Stimulated activated naive CD8-positive, alpha-beta T cell treated with anti-CD3 and anti-CD28 coated beads, Interleukin-15, Interleukin-2, amounts not matched to agents 100 U/mL and 50 U/mL, for 24 hours (primary cell): ENCODE data around the gene TMEM213.

ENCODE experiments used
- ATAC-seq: fragments of 150-1000 bp; cut with Tn5 transposase; one replicate; pipeline ENCODE4 v1.10.0; 2021
- DNase-seq: peaks from one replicate; pipeline ENCODE4 v3.0.0; 2021

The TMEM213 gene

DNA sequence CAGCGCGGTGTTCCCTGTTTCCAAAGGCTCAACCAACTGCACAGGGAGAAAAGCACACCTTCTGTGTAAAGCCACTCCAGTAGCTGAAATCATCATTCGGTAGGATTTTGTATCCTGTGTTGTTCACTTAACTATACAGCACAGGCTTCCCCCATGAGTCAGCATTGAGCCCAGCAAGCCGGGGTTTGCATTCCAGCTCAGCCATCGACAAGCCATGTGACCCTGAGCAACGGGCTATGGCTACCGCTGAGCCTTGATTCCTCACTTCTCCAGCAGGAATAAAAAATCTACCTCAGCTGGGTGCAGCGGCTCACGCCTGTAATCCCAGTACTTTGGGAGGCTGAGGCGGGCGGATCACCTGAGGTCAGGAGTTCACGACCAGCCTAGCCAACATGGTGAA is 44.3 kb downstream of the TMEM213 start:
- ATAC-seq (no peak), DNase-seq (no peak)

DNA sequence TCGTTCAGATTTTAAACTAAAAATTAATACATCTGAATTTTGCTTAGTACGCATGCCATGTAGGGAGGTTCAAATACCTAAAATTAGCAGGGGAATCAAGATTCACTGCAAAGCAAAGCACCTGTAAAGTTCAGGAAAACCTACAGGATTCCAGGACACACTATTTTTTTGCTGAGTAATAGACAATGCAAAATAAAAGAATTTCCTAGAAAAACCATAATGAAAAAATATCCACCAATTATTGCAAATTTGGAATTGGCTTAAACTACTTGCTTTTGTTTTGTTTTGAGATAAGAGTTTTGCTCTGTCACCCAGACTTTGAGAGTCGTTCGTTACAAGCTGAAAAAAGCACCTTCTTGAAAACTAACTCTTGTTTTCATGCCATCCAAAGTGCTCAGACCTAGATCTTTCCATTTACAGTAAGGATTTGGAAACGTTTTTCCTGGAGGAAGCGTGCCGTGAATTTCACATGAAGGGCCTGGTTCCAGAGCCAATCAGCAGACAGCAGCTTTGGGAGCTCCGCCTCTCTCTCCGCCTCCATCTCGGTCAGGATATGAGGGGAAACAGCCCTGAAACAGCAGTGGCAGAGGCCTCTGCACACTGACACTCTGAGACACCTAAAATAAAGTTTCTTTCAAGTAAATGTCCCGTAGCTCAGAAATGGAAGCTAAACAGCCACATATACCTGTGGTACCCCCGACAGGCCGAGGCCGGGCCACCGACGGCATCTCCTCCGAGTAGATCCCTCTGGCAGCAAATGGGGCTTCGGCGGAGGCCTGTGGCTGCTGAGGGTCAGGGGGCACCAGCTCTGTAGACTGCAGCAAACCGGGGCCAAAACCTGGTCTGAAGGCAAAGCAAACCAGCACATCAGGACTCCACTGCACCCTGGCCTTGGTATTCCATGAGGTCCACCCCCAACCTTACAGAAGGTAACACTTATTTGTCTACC is 46.1 kb downstream of the TMEM213 start:
- ATAC-seq (no peak), DNase-seq (no peak)

DNA sequence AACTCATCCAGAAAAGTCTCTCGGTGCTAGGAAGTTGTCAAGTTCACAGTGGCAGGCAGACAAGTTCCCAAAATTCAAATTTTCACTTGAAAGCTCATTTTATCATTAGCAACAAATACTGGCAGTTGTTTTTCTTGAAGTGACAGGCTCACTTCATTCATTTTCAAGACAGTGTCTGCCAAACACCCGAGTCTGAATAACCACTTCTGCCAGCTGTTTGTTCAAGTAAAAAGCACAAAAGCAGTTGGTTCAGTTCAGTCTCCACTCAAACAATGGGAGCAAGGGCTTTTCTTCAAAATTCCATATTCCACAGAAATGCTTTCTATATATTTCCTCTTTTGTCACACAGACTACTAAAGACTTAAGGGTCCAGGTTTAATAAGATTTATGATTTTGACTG is 47.9 kb downstream of the TMEM213 start:
- ATAC-seq: no peak
- no peak for DNase-seq

DNA sequence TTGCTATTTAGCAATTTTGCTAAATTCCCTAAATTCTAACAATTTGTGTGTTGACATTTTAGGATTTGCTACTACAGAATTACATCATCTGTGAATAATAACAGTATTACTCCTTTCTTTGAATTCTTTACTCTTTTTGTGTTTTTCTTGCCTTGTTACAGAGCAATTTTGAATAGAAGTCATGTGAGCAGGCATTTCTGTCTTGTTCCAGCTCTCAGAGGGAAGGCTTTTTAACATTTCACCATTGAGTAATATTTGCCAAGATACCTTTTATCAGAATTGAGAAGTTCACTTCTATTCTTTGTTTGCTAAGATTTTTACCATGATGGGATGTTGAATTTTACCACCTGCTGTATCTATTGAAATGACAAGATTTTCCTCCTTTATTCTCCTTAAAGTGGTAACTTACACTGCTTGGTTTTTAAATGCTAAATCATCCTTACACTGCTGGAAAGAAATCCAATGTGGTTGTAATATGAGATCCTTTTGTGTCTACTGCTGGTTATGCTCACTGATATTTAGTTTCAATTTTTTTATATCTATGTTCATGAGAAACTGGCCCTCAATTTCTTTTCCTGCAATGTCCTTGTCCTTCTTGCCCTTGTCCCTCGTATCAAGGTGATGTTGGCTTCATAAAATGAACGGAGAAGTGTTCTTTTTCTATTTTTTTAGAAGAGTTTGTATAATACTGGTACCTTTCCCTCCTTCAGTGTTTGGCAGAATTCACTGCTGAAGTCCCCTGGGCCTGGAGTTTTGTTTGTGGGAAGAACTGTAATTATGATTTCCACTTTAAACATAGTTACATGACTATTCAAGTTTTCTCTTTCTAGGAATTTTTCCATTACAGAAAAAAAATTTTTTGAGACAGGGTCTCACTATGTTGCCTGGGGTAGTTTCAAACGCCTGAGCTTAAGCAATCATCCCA is 50.5 kb downstream of the TMEM213 start:
- ATAC-seq: no peak
- DNase-seq: no peak

DNA sequence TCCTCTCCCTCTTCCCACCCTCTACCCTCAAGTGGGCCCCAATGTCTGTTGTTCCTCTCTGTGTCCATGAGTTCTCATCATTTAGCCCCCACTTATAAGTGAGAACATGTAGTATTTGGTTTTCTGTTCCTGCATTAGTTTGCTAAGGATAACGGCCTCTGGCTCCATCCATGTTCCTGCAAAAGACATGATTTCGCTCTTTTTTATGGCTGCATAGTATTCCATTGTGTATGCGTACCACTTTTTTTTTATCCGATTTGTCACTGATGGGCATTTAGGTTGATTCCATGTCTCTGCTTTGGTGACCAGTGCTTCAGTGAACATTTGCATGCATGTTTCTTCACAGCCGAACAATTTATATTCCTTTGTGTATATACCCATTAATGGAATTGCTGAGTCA is 51.9 kb downstream of the TMEM213 start:
- ATAC-seq: no peak
- DNase-seq: no peak

DNA sequence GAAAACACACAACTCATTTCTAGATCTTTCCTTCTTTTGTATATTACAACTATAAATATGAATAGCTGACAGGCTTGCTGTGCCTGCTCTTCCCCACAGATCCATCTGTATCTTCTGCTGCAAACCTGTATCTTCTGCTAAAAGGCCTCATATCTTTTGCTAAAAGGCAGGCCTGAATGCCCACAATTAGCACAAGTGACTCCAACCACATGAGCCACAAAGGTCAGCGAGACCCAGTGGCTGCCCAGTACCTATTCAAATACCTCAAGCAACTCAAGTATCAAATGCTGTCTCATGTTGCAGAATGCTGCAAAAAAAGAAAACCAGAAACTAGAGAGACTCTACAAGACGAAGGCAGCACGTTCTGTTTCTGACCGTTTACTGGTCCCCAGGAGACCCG is 54.7 kb downstream of the TMEM213 start:
- no peak for ATAC-seq
- no peak for DNase-seq

DNA sequence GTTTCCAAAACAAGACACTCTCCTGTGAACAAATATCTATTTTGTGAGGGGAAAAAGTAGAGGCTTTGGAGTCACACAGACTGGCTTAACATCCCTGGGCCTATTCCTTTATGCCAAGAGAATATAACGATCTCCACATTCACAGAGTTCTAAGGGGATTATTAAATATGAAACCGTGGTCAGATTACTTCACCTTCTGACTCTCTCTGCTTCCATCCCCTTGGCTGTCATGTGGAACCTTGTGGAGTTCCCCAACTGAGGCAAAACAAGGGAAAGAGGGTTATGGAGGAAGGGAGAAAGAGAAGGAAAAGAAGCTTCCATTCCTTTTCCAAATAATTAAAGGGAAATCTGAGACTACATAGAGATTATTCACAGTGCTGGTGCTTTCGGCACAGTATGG is 55.7 kb downstream of the TMEM213 start:
- ATAC-seq (peak; percentile 32), DNase-seq (no peak)

DNA sequence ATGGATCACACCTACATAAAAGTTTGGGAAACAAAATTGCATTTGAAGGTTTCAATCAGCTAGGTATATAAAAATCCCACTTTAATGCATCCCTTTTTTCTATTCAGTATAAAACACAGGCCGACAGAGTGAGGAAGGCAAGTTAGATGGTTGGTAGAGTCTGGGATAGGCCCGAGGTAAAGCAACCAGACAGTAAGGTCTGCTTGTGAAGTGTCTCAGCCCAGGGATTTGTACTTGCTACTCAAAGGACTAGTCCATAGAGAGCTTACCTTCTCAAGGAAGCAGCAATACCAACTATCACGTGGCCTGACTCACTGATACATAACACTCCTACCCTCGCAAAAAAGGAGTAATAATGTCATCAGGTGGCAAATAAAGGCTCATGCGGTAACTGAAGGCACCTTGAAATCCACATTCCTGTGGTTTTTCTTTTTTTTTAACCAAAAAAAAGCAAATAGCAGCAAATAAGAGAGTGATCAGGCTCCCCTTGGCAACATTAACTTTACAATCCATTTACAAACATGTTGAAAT is 56.4 kb downstream of the TMEM213 start:
- no peak for ATAC-seq
- no peak for DNase-seq

DNA sequence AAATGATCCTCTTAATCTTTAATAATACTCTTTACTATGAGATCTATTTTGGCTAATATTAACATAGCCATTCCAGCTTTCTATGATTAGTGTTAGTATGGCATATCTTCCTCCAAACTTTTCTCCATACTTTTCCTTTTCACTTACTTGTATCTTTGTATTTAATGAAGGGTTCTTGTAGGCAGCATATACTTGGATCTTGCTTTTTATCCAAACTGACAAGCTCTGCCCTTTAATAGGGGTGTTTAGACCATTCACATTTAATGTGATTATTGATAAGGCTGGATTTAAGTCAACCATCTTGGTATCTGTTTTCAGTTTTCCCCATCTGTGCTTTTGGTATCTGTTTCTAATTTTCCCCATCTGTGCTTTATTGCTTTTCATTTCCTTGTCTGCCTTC is 59.9 kb downstream of the TMEM213 start:
- ATAC-seq (no peak), DNase-seq (no peak)

DNA sequence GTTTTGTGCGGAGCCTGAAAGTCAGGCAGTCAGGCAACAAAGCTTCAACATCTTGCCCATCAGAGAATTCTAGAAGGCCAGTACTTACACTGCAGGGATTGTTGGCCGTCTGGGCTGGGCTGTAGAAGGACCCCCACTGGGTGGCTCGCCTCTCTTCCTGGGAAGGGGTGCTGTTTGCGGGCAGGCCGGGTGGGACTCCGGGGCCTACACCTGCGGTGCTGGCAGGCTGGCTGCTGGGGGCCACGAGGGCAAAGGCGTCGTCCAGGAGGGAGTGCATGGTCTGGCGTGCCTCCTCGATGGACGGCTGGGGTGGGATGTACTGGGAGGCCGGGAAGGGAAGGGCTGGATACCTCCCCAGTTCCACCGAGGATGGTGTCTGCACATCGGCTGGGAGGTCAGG is 63.3 kb downstream of the TMEM213 start:
- DNase-seq (no peak), ATAC-seq (no peak)

DNA sequence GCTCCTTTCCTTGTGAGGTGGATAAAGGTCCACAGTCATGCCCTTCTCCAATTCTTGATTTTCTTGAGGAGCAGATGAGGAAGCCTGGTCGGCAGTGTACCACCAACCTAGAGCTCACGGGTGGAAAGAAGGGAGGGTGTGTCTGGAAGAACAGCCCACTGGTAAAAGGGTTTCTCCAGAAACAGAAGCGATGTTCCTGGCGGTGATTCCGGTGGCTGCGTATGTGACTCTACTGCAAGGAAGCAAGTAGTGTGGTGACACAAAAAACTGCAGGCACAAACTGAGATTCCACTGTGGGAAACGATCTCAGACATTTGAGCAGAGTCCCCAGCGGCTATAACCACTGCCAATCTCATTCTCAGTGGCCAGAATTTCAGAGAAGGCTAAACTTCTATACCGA is 66.1 kb downstream of the TMEM213 start:
- DNase-seq (no peak), ATAC-seq (no peak)

DNA sequence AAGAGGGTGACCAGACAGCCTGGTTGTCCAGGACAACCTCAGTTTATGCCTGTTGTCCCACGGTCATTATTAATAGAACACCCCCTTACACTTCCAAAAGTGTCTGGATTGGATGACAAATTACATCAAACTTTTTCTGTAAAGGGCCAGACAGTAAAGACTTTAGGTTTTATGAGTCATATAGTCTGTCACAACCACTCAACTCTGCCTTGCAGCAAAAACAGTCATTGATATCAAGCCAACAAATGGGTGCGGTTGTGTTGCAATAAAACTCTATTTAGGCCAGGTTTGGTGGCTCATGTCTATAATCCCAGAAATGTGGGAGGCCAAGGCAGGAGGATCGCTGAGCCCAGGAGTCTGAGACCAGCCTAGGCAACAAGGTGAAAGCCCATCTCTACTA is 66.9 kb downstream of the TMEM213 start:
- DNase-seq (no peak), ATAC-seq (peak; percentile 16)

DNA sequence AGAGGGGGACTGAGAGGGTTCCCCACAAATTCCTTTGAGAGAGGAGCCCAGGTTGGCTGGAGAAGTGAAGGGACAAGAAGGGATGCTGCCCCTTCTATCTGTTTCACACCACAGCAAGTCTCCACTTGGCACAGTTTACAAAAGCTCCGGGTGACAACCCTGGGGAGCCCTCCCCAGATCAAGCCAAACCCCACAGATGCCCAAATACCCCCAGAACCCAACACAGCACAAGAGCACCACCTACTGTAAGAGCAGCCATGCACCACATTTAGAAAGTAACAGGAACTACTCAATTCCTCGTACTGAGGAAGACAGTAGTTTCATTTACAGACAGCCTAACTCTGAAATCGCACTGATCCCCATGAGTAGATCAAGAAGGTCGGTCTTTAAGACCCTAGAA is 68.0 kb downstream of the TMEM213 start:
- ATAC-seq: peak; percentile 60
- peak; percentile 31 for DNase-seq

DNA sequence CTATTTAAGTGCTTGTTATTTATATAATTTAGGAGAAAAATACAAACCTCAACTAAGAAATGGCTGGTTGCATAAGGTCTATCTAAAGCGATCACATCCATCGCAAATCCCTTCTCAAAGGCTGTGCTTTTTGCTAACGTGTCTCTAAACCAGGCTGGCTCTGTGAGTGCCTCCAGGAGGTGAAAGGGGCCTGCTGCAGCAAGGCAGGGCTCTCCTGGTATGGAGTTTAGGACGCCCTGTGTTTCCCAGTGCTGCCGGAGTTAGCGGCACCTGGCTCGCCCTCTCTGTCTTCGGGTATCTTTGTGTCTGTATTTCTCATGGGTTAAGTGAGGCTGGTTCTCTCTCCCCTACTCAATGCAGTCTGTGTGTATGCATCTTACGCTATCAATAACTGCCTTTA is 68.6 kb downstream of the TMEM213 start:
- DNase-seq (no peak), ATAC-seq (no peak)

DNA sequence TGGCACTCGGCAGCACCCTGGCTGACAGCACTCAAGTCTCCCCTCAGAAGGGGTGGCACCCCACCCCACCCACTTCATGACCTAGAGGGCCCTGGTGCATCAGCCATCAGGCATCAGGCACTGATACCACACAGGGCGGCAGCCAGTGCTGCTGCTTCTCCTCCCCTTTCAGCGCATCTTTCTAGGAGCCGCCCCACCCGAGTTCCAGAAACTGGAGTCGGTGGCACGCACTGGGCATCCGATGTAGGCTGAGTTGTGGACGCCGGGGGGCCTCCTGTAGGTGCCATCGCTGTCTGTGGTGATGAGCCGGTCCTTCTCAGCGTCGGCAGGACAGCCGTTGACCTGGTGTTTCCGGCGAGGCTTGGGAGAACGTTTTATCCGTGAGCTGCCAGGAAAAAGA is 70.0 kb downstream of the TMEM213 start:
- no peak for DNase-seq
- no peak for ATAC-seq

DNA sequence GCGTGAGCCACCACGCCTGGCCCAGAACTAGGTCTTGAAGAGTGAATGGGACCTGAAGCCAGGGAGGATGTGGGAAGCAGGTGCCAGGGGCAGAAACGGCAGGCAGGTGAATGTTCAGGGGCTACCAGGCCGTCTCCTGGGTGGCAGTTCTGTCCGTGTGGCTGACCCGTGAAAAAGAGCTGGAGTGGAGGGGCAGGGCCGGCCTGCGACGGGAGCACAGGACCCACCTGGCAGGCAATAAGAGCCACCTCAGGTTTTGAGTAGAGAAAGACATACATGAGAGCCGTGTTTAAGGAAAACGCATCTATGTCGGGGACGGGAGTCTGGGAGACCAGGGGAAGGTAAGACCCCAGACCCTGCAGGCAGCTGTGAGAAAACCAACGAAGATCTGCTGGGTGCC is 70.9 kb downstream of the TMEM213 start:
- ATAC-seq (no peak), DNase-seq (no peak)

DNA sequence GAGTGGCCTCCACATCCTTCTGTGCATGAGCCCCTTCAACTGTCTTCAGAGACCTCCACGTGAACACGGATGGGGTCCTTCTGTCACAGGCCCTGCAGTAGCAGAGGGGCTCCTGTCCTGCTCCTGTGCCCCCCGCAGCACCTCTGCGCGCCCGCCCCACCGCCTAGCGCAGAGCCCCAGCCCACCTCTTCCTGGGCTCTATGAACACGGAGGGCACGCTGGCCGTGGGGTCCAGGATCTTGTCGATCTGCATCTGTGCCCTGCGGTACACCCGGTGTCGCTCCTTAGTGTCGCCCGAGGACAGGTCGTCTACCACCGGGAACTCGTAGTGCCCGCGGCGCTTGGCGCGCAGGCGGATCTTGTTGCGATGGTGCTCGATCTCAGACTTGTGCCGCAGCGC is 71.6 kb downstream of the TMEM213 start:
- no peak for DNase-seq
- no peak for ATAC-seq

DNA sequence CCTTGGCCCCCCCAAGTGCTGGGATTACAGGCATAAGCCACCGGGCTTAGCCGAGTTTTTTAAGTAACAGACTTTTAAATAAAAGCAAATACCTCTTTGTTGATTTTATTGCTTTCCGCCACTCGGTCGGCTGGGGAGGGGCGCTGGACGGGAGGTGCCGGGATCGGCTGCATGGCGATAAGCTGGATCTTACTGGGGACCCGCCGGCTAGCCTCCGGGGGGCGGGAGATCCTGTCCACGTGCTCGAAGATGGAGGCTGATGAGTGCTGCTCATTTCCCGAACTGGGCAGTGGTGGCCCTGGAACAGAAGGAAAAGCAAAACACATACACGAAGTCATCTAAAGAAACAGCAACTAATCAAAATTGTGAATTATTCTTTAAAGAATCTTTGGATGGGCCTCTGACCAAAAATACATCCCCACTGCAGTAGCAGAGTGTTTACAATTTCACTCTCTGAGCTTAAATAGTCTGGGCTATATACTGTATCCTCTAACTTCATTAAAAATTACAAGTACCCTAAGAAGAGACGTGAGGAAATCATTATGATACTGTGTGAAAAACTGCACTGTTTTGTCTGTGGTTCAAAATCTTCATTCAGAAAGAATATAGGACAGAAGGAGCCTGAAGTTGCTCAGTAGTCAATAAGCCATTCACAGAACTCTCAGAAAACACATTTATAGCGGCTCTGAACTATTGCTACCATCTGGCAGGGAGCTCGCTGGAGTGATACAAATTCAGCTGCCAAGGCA is 73.4 kb downstream of the TMEM213 start:
- DNase-seq: no peak
- ATAC-seq: no peak

DNA sequence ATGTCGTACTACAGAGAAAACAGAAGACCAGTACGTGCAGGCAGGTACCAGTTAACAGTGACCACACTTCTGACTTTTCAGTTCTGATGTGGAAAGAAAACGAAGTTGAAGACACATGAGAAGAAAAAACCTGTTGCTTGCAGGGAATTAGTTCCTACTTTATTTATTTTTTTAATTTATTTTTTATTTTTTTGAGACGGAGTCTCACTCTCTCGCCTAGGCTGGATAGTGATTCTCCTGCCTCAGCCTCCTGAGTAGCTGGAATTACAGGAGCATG is 74.0 kb downstream of the TMEM213 start:
- DNase-seq (no peak), ATAC-seq (no peak)

DNA sequence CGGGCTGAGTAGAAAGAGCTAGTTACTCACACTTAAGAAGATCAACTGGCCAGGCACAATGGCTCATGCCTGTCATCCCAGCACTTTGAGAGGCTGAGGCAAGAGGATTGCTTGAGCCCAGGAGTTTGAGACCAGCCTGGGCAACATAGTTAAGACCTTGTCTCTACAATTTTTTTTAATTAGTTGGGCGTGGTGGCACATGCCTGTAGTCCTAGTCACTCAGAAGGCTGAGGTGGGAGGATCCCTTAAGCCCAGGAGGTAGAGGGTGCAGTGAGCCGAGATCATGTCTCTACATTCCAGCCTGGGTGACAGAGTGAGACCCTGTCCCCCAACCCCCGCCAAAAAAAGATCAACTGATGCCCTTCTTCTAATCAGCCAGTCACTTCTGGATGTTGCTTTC is 74.8 kb downstream of the TMEM213 start:
- ATAC-seq: no peak
- DNase-seq: no peak

DNA sequence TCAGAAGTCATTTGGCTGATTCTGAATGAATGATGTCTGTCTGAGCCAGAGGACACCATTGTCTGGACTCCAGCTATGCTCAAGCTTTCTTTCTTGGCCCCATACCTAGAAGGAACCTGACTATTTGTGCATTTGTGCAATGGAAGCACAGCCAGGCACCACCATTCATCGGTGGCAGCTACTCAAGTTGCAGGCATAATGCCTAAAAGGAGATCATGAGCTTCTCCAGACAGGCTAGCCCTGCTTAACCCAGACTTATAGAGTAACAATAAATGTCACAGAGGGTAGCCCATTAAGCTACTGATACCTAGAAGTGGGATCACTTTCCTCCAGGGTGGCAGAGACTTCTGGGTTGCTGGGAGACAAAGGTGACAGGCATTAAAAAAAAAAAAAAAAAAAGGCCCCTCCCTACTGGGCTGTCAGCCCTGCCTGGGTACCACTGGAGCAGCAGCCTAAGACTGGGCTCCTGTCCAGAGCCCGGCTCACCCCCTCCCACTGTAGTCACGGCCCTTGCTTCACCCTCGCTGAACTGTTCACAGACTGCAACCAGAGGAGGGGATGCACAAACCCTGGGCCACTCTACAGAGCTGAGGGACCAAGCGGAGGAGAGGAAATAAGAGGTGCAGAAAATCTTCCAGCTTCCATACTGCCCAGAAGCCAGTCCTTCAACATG is 75.6 kb downstream of the TMEM213 start:
- DNase-seq (no peak), ATAC-seq (no peak)

DNA sequence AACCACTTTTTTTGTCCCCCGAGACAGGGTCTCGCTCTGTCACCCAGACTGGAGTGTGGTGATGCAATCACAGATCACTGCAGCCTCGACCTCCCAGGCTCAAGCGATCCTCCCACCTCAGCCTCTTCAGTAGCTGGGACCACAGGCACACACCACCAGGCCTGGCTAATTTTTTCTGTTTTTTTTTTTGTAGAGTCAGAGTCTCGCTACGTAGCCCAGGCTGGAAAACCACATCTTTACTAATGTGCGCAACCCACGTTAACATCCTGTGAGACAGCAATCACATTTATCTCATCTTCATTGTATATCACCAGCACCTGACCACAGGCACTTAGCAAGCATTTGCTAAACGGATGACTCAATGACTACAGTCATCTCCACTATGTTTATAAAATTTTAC is 78.0 kb downstream of the TMEM213 start:
- ATAC-seq: peak; percentile 97

More for the DNA sequence above, 78.0 kb downstream of the TMEM213 start:
- peak; percentile 55 for DNase-seq
